NCI-H1105 (cell line): ENCODE data around the gene BLOC1S5.
"Not testable (repeated sequence)": the region's sequence is repeated elsewhere in the genome, so short reads cannot be mapped to it uniquely, and the experiment has no call there.

Source experiments
- DNase-seq: peaks from one replicate; lab custom pipeline; 2025; lab: John Stamatoyannopoulos, UW

The BLOC1S5 gene

DNA sequence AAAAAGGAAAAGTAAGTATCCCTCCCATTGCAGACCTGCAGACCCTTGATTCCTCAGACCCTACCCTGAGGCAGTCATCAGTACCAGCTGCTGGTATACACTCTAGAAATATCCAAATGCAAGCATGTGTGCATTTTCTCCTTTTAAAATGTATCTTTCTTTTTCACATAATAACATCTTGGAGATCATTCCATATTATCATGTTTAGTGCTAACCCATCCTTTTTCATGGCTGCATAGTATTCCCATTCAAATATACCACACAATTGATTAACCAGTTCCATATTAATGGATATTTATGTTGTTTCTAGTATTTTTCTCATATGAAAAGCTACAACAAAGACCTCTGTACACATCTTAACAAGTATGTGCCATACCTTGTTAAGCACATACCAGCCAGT is 70.8 kb downstream of the BLOC1S5 start:
- DNase-seq: no peak

DNA sequence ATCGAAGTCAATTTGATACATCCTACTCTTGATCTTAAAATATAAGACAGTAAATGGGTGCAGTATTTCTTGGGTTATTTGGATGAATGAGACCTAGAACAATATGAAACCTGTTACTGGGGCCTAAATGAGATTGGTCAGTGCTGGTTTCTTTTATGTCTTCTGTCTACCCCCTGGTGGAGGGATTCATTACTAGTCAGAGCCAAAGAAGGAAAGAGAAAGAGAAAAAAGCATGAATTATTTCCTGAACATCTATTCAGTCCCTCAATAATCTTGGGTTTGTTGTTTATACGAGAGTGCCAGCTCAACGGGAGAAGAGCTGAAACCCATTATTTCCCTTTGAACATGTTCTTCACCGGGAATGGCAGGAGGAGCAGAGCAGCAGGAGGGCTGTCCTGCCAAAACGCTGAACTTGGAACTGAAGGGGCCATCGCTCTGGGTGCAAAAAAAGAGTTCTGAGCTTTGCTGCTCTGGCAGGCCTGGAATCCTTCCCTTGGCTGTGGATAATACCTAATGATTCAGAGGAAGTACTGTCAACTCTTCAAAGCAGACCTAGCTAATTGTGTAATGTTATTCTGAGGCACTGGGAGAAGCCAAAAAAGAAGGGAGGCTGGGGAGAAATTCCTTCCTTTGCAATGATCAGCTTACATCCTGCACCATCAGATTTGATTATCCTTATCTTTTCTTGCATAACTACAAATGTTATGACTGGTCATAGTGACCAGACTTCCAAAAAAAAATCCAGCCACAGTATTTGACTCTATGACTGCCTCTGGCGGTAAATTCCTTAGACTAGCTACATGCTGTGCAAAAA is 72.0 kb downstream of the BLOC1S5 start:
- no peak for DNase-seq

GRCh38 chr6:7991536-7991935 is 72.7 kb downstream of the BLOC1S5 start:
- no peak for DNase-seq

DNA sequence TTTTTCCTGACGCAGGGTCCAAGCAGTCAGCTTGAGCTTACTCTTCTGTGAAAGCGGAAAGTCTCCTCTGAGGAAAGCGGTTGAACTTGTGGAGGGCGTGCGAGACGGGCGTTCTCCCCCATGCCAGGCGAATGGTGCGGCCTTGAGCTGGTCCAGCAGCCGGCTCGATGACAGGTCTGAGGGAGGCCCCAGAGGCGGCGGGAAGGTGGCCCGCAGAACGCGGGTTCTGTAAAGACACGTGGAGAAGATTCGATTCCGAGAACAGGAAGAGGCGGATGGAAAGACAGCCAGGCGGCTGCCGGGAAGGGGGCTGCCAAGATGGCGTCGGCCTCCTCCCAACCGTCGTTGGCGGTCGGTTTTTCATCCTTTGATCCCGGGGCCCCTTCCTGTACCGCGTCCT is 78.0 kb downstream of the BLOC1S5 start:
- no peak for DNase-seq

DNA sequence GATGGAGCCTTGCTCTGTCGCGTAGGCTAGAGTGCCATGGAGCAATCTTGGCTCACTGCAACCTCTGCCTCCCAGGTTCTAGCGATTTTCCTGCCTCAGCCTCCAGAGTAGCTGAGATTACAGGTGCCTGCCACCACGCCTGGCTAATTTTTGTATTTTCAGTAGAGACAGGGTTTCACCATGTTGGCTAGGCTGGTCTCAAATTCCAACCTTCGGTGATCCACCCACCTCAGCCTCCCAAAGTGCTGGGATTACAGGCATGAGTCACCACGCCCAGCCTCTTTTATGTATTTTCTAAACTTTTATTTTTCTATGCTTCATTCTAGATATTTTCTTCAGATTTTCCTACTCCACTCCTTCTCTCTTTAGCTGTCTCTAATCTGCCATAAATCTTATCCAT is 80.2 kb downstream of the BLOC1S5 start:
- not testable (repeated sequence) for DNase-seq

- DNase-seq: no peak
Observed at GRCh38 chr6:7979831-7980230, 84.4 kb downstream of the BLOC1S5 start.

DNA sequence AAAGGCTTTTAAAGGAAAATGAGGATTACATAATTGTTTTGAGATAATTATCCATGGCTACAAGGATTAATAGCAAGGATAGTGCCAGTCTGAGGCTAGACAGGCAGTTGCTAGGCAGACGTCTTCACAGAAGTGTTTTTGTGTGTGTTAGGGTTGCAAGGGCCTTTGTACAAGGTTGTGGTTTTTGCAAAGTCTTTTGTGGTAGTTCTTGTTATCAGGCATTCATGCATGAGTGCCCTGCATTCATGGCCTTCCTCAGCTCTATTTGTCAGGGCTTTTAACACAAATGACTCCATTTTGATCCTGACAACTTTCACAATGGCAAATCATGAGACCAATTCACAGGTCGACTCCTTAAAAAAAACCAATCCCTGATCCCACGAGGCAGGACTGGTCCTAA is 85.5 kb downstream of the BLOC1S5 start:
- DNase-seq: no peak

- DNase-seq: no peak
Observed at GRCh38 chr6:7976485-7977056, 87.6 kb downstream of the BLOC1S5 start.

DNA sequence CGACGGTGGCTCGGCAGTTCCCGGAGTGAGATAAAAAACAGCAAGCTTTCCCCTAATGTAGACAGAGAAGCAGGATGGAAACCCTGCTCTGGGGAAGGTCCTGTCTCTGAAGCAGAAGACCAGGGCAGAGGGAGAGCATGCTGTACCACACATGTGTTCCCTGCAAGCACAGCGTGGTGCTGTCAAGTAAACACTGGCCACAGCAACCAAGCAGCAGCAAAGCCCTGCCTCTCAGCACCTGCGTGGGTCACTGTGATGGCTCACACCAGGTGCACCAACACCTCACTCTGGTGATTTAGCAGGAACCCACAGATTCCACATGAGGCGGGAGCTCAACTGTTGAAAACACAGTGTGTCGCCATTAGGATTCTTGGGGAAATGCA is 88.4 kb downstream of the BLOC1S5 start:
- no peak for DNase-seq

- DNase-seq: peak; percentile 19
Observed at GRCh38 chr6:7974938-7975763, 89.0 kb downstream of the BLOC1S5 start.

- no peak for DNase-seq
Observed at GRCh38 chr6:7974565-7974937, 89.6 kb downstream of the BLOC1S5 start.

- no peak for DNase-seq
Observed at GRCh38 chr6:7973584-7973983, 90.6 kb downstream of the BLOC1S5 start.

GRCh38 chr6:7971499-7971898 is 92.7 kb downstream of the BLOC1S5 start:
- no peak for DNase-seq

GRCh38 chr6:7970616-7971015 is 93.6 kb downstream of the BLOC1S5 start:
- DNase-seq: no peak
